C4-2B (cell line): ENCODE results near the gene PDLIM5.

Experiments
- H3K27ac ChIP-seq: fragments of 450-650 bp; 2 replicates; pipeline ENCODE4 v1.5.1; 2017
- ZFX ChIP-seq: fragments of 450-650 bp; IDR thresholded peaks from 2 replicates; pipeline ENCODE4 v1.6.1; 2017
- TF ChIP-seq, protein P1 (sequence below): fragments of 450-650 bp; conservative IDR thresholded peaks from 2 replicates; pipeline ENCODE4 v1.5.1; 2017; ENCODE audit warnings: mild to moderate bottlenecking

The PDLIM5 gene

DNA sequence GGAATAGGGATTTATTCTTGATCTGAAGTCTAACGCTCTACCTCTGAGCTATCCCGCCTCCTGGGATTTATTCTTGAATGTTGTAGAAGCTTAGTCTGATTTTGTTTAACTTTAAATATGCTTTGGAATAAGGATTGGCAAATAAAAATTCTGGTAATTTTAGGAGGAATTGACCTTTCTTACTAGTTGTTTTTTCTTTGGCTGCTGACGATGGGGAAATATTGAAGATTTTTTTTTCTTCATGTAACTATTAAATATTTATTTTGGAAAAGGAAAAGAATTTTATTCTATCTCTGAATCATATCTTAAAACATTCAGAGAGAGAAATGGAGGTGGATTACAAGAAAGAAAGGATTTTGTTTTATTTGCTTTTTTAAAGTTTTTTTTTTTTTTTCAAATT, 122.9 kb downstream of the PDLIM5 start:
- H3K27ac ChIP-seq = no peak overlapping the region
- no peak for TF ChIP-seq ZFX
- TF ChIP-seq, protein P1, sequence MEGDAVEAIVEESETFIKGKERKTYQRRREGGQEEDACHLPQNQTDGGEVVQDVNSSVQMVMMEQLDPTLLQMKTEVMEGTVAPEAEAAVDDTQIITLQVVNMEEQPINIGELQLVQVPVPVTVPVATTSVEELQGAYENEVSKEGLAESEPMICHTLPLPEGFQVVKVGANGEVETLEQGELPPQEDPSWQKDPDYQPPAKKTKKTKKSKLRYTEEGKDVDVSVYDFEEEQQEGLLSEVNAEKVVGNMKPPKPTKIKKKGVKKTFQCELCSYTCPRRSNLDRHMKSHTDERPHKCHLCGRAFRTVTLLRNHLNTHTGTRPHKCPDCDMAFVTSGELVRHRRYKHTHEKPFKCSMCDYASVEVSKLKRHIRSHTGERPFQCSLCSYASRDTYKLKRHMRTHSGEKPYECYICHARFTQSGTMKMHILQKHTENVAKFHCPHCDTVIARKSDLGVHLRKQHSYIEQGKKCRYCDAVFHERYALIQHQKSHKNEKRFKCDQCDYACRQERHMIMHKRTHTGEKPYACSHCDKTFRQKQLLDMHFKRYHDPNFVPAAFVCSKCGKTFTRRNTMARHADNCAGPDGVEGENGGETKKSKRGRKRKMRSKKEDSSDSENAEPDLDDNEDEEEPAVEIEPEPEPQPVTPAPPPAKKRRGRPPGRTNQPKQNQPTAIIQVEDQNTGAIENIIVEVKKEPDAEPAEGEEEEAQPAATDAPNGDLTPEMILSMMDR = no peak

DNA sequence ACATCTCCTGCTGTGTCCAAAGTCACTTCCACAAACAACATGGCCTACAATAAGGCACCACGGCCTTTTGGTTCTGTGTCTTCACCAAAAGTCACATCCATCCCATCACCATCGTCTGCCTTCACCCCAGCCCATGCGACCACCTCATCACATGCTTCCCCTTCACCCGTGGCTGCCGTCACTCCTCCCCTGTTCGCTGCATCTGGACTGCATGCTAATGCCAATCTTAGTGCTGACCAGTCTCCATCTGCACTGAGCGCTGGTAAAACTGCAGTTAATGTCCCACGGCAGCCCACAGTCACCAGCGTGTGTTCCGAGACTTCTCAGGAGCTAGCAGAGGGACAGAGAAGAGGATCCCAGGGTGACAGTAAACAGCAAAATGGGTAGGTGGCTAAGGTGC, 123.9 kb downstream of the PDLIM5 start:
- H3K27ac ChIP-seq = no peak overlapping the region
- TF ChIP-seq ZFX = no peak
- TF ChIP-seq, protein P1 = no peak

DNA sequence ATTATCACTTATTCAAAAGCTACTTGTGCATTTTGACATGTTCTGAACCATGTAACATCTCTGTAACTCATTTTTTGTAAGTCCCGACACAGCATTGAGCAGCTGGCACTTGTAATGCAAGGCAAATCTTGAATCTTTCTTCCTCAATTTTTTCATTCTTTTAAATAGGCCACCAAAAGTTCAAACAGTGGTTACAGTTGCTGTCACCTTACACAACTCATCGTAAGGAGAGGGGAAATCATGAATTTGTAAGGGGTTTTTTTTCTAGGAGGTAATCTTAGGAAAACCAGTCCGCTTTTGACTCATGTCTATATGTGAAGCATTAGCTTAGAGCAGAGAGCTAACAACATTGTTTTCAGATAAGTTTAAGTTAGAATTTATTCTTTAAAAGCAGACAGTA, 124.5 kb downstream of the PDLIM5 start:
- no peak overlapping the region for H3K27ac ChIP-seq
- TF ChIP-seq, protein P1 = no peak
- no peak for TF ChIP-seq ZFX

DNA sequence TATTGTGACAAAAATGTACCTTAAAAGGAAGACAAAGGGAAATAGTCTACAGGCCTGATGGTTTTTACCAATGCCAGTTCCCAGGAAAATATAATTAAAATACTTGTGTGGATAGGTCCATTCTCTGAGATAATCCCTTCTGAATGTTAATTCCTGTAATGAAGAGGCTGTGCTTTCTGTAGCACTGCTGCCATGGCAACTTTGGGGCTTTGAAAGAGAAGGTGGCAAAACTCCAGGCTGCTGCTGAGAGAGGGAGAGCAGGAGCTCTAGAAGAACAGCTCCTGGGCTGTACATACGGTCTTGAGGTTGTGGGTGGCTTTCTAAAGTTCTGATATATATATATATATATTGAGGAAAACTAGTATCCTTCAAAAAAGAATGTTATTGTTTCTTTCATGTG, 125.4 kb downstream of the PDLIM5 start:
- TF ChIP-seq, protein P1 = no peak
- no peak for TF ChIP-seq ZFX
- no peak overlapping the region for H3K27ac ChIP-seq

DNA sequence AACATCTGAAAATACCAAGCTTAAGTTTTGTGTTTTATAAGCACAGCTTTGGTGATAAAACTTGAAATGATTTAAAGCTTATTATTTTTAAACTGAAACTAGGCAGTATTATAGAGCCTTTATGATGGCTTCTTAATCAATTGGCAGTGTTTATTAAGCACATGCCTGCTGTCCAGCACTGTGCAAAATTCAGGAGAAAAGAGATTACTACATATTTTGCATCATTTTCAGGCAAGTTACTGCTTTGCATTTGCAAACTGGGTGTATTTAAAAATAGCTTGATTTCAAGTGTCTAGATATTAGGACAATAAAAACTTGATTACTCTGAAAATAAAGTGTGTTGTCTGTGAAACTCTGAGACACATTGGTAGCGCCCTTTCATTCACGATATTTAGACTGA, 126.5 kb downstream of the PDLIM5 start:
- TF ChIP-seq ZFX = no peak
- TF ChIP-seq, protein P1 = no peak
- no peak overlapping the region for H3K27ac ChIP-seq

DNA sequence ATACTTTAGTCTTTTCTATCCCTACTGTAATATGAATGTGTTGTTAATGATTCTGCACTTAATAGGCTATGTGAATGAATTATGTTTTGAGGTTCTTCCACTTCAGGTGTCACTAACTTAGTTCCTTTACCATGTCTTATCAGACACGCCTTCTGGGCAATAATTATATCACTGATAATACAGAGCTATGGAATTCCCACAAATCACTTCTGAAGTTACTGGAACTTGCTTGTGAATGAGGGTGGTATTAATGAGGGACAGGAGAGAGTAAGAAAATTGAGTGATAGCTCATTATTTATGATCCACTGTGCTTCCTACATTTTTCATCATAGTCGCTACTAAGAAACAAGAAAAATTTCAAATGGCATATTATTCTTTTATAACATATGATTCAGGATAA, 130.0 kb downstream of the PDLIM5 start:
- TF ChIP-seq ZFX = no peak
- TF ChIP-seq, protein P1 = no peak

DNA sequence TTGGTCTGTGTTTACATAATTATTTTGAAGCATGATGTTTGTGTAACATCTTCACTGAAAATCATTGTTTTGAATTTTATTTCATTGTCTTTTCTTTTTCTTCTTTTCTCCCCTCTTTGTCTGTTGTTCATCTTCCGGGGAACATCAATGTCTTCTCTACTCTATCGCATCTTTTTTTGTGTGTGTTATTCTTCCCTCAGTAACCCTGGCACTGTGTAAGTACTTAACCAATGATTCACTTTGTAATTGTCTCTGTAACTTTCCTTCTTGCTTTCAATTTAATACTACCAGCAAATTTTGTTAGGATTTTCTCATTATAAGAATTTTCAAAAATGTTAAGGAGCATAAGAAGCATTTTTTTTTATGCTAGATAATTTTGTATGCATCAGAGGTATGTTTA, 130.8 kb downstream of the PDLIM5 start:
- TF ChIP-seq ZFX = no peak
- TF ChIP-seq, protein P1 = no peak
- no peak overlapping the region for H3K27ac ChIP-seq

More for the DNA sequence above, 130.0 kb downstream of the PDLIM5 start:
- no peak overlapping the region for H3K27ac ChIP-seq
